GM21825 (cell line): ENCODE measurements around the gene ZNF485.
"Not testable (repeated sequence)": the region's sequence is repeated elsewhere in the genome, so short reads cannot be mapped to it uniquely, and the experiment has no call there.

Experiments used
- ATAC-seq: cut with Tn5 transposase; IDR thresholded peaks from one replicate; pipeline ENCODE4 v1.9.1; 2021; ENCODE audit warnings: mild to moderate bottlenecking, moderate library complexity; ENCODE audit not compliant: unreplicated experiment

ZNF485 gene

DNA sequence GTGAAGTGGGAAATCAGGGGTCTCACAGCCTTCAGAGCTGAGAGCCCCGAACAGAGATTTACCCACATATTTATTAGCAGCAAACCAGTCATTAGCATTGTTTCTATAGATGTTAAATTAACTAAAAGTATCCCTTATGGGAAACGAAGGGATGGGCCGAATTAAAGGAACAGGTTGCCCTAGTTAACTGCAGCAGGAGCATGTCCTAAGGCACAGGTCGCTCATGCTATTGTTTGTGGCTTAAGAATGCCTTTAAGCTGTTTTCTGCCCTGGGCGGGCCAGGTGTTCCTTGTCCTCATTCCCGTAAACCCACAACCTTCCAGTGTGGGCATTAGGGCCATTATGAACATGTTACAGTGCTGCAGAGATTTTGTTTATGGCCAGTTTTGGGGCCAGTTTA, 4.7 kb upstream of the ZNF485 start:
- ATAC-seq = not testable (repeated sequence)

DNA sequence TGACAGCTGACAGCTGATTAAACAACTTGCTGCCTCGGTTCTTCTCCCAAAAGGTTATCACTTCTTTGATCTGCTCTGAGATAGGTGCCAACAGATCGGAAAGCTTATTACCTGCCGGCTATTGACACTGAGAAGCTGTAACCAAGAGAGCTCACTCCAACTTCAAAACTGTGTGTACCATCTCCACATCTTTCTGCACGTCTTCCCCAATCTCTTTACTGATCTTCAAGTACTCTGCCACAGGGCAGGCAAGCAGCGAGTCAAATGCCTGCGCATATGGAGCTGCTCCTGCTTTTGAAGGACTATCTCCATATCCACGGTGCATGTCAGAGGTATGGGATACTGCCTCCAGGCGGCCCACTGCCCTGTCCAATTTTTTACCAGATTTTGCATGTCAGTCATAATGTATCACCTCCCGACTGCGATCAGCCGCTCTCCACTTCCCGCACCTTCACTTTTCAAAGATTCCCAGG, 352 bp upstream of the ZNF485 start:
- peak; percentile 10 for ATAC-seq

DNA sequence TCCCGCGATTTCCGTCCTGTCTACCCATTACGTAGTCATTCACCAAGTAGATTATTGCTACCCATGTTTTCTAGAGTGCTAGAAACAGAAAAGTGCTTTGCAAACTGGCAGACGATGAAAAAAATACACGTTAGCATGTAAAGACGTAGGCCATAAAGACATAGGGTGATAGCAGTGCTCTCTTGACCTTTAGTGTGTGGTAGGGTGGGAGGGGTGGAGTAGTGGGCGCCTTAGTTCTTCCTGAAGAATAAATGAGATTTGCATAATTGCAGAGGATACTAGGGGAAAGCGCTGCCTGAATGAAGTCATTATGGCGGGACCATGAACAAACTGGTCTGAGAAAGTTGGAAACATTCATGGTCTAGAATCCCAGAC, 948 bp downstream of the ZNF485 start:
- ATAC-seq = no peak

DNA sequence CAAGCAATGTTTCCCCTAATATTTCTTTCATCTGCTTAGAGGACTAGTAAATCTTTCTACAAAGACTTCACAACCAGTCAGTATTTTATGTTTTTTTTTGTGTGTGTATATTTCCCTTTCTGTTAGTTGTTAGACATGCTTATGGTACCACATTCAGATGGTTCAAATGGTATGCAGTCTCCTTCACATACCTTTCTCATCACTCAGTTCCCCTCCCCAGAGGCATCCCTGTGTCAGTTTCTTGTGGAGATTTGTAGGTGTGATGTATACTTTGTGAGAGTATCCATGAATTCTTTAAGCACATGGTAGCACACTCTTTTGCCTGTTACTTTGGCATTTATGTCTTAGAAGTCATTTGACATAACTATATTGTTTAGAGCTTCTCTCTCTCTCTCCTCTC, 4.4 kb downstream of the ZNF485 start:
- no peak for ATAC-seq

DNA sequence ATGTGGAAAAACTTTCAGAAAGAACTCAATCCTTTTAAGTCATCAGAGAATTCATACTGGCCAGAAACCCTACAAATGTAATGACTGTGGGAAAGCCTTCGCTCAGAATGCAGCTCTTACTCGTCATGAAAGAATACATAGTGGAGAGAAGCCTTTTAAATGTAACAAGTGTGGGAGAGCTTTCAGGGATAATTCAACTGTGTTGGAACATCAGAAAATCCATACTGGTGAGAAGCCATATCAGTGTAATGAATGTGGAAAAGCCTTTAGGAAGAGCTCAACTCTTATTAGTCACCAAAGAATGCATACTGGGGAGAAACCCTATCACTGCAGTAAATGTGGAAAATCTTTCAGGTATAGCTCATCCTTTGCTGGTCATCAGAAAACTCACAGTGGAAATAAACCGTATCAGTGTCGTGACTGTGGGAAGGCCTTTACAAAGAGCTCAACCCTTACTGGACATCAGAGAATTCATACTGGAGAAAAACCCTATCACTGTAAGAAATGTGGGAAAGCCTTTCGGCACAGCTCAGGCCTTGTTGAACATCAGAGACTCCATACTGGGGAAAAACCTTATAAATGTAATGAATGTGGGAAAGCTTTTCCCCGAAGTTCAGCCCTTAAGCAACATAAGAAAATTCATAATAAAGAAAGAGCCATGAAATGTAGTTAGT, 10.6 kb downstream of the ZNF485 start:
- no peak for ATAC-seq

DNA sequence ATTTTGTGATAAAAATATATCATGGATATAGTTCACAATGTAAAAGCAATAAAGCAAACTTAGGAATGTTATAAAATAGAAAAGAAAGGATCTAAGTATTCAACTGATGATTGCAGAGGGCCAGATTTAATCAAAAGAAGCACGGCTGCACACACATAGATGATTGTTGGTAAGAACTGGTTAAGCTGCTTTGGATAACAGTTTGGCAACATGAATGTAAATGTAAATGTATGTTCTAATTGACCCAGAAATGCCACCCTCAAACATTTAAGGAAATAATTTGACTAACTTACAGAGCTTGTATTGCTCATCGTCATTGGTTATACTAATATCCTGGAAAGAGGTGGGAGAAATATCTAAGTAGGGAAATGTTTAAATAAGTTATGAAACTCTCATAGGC, 13.1 kb downstream of the ZNF485 start:
- ATAC-seq = no peak

DNA sequence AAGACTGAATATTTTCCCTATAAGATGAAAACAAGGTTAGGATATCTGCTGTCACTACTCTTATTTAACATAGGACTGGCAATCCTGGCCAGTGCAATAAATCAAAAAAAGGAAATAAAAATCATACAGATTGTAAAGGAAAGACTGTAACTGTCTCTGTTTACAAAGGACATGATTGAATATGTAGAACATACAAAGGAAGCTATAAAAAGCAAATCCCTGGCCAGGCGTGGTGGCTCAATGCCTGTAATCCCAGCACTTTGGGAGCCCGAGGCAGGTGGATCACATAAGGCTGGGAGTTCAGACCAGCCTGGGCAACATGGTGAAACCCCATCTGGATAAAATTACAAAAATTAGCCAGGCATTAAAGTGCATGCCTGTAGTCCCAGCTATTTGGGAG, 15.8 kb downstream of the ZNF485 start:
- no peak for ATAC-seq

DNA sequence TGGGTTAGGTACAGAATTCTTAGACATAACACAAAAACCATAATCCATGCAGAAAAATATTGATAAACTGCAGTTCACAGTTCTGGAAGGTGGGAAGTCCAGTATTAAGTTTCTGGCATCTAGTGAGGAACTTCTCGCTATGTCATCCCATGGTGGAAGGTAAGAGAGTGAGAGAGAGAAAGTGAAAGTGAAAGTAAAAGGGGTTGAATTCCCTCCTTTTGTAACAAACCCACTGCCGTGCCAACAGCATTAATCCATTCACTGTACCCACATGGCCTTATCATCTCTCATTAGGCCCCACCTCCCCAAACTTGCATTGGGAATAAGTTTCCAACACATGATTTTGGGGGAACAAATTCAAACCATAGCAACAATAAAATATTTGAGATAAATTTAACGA, 17.1 kb downstream of the ZNF485 start:
- ATAC-seq = no peak

DNA sequence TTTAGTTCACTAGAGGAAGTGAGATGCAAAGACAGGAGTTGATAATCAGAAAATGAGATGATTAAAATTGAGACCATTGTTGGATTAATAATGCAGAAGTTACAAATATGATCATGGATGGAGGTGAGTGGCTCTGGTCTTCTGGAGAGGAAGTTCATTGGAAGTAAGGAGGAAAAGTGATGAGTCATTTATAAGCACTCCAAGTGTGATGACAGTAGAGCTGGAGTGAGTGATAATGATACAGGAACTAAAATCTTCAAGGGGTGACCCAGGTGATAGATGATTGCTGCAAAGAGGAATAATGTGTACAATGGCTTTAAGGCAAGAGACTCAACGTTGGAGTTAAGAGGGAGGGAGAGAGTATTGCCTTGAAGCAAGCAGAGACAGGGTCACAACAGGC, 21.7 kb downstream of the ZNF485 start:
- ATAC-seq = no peak

DNA sequence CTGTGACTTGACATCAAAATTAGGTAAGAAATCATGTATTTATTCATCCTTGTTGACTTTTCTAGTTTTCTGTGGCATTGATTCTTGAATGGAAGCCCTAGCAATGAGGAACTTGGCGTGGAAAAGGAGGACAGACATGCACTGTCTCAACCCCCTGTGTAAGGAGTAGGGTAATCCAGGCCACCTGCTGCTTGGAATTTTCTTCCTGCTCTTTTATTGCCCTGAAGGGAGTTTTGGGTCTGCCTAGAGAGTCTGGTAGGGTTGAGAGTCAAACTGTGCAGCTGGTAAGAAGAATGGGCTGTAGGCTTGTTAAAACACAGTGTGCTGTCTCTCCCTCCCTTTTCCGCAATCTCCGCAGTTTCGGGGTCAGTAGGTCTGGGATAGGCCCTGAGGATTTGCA, 22.7 kb downstream of the ZNF485 start:
- ATAC-seq = no peak

DNA sequence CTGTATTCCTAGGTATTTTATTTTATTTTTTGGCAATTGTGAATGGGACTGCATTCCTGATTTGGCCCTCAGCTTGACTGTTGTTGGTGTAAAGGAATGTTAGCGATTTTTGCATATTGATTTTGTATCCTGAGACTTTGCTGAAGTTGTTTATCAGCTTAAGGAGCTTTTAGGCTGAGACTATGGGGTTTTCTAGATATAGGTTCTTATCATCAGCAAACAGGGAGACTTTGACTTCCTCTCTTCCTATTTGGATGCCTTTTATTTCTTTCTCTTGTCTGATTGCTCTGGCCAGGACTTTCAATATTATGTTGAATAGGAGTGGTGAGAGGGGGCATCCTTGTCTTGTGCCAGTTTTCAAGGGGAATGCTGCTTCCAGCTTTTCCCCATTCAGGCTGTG, 29.6 kb downstream of the ZNF485 start:
- not testable (repeated sequence) for ATAC-seq

DNA sequence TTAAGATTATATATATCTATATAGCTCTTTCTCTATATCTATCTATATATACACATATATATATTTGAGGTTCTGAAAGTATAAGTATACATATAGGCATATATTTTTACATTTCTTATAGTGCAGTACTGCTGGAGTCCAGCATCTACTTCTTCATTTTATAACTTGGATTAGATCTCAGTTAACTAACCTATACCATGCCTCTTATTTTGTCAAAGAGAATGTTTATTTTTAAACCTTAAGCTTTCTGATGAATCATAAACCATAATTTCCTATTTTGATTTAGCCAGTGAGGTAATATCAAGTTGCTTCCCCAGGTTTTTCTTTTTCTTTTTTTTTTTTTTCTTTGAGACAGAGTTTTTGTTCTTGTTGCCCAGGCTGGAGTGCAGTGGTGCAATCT, 34.4 kb downstream of the ZNF485 start:
- ATAC-seq = no peak

DNA sequence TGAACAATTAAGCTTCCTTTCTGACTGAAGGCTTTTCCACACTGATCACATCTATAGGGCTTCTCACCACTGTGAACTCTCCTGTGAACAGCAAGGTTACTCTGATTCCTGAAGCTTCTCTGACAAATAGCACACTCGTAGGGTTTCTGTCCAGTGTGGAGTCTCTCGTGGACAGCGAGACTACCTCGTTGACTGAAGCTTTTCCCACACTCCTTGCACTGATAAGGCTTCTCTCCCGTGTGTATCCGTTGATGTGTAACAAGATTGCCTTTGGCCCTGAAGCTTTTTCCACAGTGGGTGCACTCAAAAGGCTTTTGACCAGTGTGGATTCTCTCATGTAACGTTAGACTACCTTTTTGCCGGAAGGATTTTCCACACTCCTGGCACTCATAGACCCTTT, 38.0 kb downstream of the ZNF485 start:
- no peak for ATAC-seq

DNA sequence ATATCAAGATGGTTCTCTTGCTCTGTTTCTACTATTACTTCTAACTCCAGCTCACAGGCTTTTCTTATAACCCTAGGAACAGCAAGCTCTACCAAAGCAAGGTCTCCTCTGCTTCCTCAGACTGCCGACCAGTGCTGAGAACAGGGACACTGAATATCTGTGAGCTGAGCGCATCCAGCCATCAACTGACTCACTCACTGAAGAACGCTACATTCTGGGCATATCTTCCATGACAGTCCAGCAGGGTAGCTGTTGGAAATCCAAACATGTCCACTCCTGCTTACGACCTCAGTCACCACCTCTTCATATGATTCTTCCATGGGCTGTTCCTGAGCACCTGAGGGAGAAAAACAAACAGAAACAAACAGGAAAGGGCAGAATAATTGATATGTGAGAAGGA, 39.6 kb downstream of the ZNF485 start:
- no peak for ATAC-seq

DNA sequence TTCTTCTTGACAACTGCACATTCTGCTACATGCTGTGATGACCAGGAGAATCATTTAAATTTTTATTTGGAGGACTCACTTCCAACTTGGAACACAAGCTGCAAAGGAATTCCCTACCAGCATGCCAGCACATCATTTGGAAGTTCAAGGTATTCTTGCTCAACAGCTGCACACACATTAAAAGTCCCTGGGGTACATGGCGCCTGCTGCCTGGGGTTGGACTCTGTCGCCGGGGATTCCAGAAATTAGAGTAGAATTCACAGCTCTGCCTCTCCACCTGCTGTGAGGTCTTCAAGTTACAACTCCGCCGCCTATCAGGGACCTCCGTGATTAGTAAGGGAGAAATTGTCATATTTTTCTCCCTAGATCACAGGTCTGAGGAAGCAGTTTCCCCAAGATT, 41.3 kb downstream of the ZNF485 start:
- no peak for ATAC-seq

DNA sequence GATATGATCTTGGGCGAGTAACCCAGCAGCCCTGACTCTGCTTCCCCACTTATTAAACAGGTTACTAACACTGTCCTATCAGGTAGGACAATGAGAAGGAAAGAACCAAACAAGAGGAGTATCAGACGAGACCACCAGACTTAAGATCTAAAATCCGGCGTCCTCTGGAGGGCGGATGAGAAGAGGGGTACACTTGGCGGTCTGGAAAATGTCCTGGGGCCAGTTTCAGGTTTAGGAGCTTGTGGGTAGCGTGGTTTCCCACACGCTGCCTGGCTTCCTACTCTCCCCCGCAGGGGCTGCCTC, 41.8 kb downstream of the ZNF485 start:
- no peak for ATAC-seq

DNA sequence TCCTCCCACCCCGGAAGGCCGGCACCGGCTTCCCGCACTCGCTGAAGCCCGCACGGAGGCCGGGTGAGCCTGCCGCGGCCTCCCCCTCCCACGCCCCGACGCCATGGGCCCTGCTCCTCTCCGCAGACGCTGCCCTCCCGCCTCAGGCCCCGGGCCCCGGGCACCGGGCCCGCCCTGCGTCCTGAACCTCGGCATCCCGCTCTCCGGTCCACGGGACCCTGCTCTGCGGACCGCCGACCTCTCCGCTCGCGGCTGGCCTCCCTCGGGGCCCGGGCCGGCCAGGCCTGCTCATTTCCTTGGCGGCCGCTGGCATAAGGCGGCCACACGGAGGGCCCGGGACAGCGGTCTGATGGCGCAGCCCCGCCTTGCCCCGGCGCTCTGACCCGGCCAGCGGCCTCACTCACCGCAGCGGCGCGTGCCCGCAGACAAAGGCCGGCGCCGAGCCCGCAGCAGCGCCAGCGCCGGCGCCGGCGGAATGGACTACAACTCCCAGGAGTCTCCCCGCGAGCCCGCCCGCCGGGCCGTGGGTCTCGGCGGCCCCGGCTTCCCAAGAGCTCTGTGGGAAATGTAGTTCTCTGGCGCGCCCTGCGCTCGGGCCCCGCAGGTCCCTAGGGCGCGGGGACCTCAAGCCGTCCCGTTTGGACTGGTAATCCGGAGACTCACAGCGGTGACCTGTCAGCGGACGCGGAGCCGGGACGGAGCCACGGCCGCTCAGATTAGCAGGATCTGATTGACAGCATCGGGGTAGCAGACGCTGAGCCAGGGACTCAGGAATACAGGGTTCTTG, 42.4 kb downstream of the ZNF485 start, which contains the start of gene ZNF32:
TSS of gene ZNF32 (minus strand) at position 484 of the 787 bp plus-strand sequence. CDS start 2,748 bp downstream, outside the sequence.
- ATAC-seq = peak; percentile 100

DNA sequence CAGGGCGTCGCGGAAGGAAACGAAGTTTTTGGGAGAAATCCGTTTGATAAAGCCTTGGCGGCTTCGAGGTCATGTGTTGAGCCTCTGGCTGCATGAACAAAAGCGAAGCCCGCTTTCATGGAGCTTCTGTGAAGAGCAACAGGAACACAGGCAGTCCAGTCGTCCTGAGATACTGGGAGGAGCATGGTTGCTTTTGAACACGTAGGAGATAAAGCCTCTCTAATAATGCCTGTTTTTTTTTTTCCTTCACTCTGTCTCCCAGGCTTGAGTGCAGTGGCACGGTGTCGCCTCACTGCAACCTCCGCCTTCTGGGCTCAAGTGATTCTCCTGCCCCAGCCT, 42.9 kb downstream of the ZNF485 start:
- ATAC-seq = no peak

DNA sequence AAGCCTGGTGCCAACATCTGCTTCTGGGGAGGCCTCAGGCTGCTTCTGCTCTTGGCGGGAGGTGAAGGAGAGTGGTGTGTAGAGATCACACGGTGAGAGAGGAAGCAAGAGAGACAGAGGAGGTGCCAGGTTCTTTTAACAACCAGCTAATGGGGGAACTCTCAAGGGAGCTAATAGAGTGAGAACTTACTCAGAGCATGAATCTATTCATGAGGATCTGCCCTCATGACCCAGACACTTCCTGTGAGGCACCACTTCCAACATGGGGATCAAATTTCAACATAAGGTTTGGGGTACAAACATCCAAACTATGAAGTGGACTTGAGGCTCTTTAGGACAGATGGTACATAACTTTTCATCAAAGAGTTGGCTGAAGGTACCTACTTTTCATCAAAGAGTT, 47.5 kb downstream of the ZNF485 start:
- no peak for ATAC-seq

DNA sequence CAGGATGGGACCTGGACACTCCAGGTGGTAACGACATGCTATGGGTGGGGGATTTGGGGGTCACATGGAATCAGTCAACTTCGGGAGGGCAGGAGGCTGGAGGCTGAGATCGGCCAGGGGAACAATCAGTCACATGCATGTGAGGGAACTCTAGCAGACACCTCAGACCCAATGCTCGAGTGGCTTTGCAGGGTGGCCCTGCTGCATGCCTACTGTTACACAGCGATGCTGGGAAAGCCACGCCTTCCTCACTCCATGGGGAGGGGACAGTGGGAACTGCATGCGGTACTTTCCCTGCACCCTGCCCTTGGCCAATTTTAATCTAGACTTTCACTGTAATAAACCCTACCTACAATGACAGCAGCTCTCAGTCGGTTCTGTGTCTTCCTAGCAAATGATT, 49.1 kb downstream of the ZNF485 start:
- no peak for ATAC-seq

DNA sequence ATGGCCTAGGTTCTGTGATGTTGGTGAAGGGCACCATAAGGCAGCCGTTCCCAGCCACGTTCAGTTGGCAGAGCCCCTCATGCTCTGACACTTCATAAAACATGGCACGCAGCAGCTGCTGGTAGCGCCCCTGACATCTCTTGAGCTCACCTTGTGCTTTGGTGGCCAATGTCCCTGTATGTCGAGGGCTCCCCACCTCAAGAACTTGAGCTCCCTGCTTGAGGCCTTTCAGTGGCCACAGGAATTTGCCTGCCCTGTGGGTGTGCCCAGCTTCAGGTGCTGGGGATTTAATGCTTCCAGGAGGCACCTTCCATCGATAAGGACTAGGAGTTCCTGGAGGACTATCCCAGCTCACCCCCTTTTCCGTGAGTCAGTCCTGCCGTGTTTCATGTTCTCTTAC, 52.0 kb downstream of the ZNF485 start:
- ATAC-seq = no peak

DNA sequence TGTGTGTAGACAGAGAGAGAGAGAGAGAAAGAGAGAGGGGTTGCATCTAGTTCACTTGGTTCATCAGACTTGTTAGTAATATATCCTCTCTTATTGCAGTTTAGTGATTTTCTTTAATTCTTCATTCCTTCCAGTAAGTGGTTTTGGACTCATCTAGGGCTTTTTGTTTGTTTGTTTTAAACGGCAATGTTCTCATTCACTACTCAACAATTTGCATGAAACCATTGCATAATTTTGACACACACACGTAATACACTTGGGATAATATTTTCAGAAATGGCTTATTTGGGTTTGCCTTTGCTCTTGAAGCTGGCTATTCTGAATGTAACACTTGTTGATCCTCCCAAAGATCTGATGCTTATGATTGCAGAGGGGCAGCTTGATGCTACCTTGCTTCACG, 58.8 kb downstream of the ZNF485 start:
- no peak for ATAC-seq

DNA sequence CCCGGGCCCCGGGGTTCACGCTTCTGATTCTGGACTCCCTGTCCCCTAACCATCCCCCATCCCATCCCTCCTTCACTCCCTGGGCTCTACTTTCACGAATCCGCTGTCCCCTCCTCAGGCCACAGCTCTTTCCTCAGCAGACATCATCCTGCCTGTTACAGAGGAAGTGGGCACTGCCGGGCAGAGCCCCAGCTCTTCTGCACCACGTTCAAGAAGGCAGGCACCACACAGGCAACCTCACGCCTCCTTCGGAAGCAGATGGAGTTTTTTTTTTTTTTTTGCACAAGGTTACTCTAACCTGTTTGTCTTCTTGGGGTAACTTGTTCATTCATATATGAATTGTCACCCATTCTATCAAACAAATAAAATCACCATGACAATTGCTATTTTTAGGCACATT, 60.3 kb downstream of the ZNF485 start:
- ATAC-seq = no peak
